Stimulated activated CD8-positive, alpha-beta memory T cell treated with anti-CD3 and anti-CD28 coated beads, Interleukin-15, amount 100 ng/mL, for 24 hours (primary cell): ENCODE data around the gene CCDC15.

Experiments
- DNase-seq: peaks from one replicate; pipeline ENCODE4 v3.0.0-alpha.2; 2020; ENCODE audit warnings: low read depth

Gene CCDC15, protein sequence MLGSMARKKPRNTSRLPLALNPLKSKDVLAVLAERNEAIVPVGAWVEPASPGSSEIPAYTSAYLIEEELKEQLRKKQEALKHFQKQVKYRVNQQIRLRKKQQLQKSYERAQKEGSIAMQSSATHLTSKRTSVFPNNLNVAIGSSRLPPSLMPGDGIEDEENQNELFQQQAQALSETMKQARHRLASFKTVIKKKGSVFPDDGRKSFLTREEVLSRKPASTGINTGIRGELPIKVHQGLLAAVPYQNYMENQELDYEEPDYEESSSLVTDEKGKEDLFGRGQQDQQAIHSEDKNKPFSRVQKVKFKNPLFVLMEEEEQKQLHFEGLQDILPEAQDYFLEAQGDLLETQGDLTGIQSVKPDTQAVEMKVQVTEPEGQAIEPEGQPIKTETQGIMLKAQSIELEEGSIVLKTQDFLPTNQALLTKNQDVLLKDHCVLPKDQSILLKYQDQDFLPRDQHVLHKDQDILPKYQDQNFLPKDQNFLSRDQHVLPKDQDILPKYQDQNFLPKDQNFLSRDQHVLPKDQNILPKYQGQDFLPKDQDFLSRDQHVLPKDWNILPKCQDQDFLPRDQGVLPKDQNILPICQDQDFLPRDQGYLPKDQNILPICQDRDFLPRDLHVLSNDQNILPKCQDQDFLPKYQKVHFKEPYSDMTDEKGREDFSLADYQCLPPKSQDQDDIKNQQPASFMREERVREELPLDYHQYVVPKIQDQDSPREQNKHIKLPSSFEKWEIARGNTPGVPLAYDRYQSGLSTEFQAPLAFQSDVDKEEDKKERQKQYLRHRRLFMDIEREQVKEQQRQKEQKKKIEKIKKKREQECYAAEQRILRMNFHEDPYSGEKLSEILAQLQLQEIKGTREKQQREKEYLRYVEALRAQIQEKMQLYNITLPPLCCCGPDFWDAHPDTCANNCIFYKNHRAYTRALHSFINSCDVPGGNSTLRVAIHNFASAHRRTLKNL

DNA sequence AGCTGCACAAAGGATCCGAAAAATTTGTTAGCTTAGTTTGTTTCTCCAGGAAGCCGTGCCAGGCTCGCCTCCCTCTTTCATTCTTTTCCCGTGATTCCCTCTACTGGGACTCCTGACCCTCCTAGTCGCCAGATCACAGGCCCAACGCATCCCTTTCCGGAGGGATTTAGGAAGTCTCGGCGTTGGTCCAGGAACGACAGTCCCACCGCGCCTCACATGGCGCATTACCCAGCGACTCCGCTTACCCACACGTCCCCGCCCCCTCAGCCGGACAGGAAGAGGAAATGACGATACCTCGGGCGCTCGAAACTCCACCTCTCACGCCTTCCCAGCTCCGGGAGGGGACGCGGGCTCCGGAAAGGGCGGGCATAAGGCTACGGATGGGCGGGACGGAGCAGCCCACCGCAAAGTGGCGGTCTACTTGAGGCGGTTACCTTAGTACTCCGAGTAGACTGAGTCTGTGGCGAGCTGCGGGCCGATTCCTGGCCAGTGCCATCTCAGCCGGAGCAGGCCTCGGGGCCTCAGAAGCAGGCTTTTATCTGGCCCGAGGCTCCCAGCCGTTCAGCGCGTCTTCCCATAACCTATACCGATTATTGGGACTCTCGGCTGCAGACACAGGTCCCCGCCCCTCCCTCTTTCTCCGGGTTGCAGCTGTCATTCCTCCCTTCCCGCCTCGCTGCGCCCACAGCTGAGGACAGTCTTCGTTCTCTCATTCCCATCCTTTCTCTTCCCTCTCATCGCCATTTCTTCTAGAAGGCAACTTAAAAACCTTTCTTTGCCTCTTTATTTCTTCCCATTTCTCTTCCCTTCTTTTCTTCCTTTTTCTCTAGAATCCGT lies at the start of gene CCDC15:
TSS of gene CCDC15 (plus strand) at position 450 of the 837 bp plus-strand sequence. CDS start 531 bp downstream, outside the sequence.
- DNase-seq = peak; percentile 85

DNA sequence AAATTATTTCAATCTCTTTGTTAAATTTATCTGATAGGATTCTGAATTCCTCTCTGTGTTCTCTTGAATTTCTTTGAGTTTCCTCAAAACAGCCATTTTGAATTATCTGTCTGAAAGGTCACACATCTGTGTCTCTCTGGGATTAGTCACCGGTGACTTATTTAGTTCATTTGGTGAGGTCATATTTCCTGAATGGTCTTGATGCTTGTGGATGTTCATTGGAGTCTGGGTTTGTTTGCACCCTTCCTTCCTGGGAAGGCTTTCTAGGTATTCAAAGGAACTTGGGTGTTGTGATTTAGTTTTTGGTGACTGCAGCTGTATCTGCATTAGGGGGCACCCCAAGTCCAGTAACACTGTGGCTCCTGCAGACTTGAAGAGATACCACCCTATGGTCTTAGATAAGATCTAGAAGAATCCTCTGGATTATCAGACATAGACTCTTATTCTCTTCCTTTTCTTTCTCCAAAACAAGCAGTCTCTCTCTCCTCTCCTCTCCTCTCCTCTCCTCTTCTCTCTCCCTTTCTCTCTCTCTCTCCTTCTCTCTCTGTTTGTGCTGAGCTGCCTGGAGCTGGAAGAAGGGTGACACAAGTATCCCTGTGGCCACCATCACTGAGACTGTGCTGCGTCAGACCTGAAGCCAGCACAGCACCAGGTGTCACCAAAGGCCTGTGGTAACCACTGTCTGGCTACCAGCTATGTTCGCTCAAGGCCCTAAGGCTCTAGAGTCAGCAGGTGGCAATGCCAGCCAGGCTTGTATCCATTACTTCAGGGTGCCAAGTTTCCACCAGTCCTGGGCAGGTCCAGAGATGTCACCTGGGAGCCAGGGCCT lies 38.2 kb upstream of the CCDC15 start:
- DNase-seq = no peak

DNA sequence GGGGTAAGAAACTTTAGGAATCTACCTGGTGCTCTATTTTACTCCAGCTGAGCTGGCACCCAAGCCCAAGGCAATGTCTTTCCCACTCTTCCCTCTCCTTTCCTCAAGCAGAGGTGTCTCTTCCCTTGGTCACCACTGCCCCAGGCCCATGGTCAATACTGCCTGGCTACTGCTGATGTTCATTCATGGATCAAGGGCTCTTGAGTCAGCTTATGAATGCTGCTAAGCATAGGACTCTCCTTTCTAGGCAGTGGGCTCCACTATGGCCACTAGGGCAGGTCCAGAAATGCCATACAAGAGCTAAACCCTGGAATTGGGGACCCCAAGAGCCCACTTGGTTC lies 37.7 kb upstream of the CCDC15 start:
- no peak for DNase-seq

DNA sequence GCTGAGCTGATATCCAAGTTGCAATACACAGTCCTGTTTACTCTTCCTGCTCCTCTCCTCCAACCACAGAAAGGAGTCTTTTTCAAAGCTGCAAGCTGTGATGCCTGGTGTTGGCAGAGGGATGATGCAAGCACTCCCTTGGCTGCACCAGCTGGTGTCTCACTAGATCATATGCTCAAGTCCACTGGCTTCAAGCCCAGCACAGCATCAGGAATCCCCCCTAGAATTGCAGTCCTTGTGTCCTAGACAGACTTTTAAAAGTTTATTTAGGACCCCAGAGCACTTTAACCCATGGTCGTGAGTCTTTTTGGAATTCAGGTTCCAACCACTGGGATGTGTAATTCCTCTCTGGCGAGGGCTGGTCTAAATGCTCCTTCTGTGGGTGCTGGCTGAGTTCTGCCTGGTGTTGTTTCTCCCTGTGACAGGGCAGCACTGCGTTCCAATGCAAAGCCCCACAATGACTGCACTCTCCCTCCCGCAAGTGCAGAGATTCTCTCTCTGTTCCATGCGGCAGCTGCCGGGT lies 36.8 kb upstream of the CCDC15 start:
- DNase-seq = no peak

DNA sequence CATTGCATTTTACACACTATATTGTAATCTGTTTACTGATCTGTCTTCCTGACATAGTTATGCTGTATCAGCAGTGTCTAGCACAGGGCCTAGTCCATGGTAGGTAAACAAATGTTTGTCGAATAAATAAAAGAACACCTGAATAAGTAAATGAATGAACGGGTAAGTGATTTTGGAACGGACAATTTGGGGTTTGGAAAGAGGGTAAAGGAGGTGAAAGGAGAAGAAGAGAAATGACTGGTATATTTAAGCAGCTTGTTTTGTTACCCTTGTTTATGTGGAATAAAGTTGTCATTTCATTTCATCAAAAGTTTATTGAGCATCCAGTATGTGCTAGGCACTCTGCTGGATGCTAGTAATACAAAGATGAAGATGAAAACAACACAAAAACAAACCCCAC lies 35.1 kb upstream of the CCDC15 start, which contains the start of gene HEPN1:
TSS of gene HEPN1 (plus strand) at position 301 of the 400 bp plus-strand sequence.
- no peak for DNase-seq

DNA sequence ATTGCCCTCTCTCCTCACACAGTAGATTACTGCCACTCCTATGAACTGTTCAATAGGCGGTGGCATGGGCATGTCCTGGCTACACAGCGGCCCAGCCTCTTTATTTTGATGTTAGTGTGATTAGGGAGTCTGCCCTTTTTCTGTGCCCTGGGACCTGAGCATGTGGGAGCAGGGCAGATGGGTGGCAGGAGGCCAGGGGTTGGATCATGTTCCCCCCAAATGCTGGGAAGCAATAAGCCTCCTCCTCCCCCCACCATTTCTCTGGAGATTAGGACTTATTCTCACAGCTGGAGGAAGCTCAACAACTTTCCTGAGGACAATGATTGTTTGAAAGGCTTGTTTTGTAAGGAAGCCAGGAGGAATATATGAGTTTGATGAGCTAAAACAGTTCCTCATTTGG lies 34.1 kb upstream of the CCDC15 start:
- DNase-seq = no peak

DNA sequence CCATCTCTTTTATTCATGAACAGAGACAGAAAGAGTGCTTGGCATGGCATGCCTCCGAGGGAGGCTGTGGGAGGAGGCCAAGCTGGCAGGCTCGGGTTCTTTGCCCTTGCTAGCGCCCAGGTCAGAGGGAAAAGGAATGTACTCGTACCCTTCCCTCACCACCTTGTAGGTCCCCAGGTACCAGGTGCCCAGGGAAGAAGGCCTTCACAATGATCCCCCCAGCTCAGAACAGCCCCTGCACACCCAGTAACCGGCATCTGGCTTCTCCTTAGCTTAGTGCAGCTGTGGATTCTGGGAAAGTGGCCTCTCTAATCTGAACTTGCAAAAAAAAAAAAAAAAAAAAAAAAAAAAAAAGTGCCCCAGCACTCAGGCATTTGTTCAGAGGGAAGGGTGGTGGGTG lies 33.6 kb upstream of the CCDC15 start:
- no peak for DNase-seq

DNA sequence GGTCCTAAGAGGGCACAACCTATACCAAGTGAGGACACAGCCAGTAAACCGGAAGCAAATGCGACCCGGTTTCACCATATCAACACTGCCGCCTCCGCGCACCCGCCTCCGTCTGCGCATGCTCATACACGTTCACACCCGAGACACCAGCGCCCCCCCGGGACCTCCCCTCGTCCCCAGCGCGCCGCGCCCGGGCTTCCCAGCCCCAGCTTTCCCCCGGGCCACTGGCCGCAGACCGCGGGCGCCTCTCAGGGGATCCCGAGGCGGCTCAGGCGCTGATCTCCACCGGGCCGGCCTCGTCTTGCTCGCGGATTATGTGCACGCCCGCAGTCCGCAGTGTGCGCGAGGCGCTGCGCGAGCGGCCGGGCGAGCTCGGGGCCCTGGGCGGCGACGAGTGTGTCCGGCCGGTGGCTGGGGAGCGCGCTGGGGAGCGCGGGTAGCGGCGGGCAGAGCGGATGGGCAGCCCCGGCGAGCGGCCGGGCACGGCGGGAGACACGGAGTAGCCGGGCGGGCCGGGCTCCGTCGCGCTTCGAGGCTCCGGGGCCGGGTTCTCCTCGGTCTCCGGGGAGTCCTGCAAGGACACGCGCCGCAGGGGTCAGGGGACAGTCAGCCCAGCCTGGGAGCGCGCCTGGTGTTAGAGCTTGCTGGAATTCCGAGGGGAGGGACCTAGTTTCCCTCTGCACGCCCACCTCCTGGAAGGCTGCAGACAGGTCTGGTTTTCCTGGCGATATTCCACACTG lies 33.0 kb upstream of the CCDC15 start:
- DNase-seq = peak; percentile 46

DNA sequence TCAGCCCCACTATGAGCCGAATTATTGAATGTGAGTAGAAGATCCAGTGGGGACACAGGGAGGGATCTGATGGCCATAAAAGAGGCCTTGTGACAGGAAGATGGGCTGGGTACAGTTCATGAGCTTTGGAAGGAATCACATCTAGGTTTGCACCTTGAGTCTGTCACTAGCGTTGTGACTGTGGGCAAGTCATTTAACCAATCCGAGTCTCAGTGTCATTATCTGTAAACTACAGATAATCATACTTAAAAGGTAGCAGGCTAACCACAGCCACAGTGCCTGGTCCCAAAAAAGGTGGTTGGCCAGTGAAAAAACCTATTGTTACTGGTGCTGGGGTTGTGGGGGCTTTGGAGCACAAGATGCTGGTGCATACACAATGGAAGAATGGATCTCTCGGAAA lies 31.2 kb upstream of the CCDC15 start:
- no peak for DNase-seq

DNA sequence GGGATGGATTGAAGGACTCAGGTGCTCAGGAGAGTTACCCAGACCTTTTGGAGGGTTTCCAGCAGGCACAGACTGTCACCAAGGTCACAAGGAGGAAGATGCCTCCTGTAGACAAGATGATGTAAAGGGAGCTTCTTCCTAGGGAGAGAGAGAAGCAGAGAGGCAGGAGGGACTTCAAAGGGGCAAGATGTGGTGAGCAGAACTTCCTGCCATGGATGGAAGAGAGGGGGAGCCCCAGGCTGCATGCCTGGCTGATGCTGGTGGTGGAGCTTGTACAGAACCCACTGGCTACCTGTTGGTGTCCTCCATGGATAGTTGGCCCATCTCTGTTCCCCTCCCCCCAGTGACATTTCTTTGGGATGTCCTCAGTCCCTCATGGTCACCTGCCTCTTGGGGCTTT lies 30.7 kb upstream of the CCDC15 start:
- DNase-seq = no peak

DNA sequence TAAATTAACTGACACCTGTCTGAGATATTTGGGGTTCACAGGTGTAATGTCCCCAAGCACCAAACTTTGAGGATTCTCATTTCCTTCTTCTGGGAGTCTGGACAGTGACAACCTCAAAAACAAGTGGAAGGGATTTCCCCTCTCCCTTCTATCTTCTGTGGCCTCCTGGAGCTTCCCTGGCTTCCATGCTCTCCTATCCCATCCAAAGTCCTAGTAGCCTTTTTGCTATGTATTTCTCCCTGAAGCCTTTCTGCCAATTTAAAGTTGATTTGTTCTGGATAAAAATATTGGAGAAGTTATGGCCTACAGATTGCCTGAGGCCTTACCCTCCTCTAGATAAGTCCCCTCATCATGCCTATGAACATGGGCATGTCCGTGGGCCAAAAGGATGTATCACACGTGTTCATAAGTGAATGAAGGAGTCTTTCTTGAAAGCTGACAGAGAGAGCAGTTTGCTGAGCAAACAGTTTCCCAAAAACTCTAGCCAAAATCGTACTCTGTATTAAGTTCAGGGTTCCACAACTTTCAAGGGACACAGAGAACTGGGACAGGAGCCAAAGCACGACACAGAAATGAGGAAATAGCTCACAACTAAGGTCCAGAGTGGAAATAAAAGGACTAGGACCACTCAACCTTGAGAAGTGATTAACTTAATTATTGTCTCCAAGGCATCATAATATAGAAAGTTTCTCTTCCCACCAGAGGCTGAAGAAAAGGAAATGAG lies 24.9 kb upstream of the CCDC15 start:
- DNase-seq = no peak

DNA sequence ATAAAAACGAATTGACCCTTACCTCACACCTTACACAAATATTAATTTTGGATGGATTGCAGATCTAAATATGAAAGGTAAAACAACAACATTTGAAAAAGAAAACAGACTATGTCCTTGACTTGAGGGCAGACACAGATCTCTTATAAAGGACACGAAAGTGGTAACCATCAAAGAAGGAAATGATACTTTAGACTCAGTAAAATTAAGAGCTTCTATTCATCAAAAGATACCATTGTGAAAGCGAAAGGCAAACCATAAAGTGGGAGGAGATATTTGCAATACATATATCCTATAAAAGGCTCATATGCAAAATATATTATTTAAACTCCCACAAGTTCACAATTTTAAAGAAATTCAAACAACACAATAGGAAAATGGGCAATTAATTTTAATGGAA lies 23.2 kb upstream of the CCDC15 start:
- no peak for DNase-seq

DNA sequence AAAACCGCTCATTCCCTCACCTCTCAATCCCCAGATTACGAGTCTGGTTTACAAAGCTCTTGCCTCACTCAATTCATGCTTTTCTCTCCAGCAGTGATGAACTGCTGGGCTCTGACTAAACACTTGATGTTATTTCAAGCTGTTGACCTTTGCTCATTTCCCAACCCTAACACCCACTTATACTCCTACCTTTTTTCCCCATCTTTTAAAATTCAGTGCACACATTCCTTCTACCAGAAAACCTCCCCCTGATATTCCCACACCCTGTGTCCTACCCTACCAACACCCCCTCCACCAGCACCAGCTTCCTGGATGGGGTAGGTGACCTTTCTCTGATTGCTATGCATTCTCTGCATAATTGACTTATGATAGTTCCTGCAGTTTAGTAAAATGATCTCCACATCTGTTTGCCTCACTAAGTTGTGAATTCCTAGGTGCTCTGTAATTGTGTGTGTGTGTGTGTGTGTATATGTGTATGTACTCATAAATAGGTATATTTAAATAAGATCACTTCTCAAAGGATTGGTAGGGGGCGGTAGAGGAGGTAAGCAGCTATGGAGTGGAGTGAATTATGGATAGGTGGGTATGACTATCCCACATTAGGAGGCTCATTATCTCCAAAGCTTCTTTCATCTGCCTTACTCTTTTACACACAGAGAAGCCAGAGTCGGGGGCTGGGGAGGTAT lies 19.0 kb upstream of the CCDC15 start:
- DNase-seq = no peak

DNA sequence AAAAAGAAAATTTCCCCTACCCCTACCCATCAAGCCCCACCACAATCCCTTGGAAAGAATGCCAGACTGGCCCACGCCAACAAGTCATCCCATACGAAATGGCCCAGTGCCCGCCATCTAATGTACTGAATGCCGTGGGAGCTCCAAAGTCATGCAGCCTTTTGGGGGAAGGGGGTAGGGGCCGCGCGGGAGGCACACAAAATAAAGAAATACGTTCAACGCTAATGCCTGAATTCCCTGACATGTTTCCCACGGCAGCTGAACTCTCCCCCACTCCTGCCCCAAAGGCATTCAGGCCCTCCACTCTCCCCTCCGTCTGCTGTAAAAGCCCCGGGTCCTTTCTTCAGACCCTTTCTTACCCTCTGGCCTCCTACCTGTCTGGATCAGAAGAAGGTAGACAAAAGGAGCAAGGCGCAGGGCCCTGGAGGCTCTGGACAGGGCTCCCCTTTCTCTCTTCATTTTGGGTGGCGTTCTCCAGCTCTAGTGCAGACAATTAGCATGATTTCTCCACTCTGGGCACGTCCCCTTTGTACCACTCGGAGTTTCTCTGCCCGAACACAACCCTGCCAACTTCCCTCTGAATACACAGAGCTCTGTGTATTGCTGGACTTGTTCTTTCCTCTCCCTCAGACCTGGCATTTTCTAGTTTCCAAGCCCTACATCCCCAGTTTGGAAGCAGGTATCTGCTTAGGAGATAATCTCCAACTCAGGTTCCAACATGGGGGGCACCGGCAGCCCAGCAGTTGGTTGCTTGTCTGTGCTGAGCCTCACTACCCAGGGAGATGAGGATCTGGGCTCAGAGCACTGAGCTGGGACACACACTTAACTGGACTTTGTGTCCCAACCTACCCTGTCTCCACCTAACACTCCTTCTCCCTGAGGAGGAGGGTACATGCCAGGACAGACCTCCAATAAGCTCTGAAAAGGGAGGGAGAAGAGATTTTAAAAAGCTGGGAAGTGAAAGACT lies 18.2 kb upstream of the CCDC15 start, which contains the start of gene HEPACAM:
TSS of gene HEPACAM (minus strand) at position 500 of the 967 bp plus-strand sequence. CDS start at position 459, 41 bp downstream.
- DNase-seq = no peak

DNA sequence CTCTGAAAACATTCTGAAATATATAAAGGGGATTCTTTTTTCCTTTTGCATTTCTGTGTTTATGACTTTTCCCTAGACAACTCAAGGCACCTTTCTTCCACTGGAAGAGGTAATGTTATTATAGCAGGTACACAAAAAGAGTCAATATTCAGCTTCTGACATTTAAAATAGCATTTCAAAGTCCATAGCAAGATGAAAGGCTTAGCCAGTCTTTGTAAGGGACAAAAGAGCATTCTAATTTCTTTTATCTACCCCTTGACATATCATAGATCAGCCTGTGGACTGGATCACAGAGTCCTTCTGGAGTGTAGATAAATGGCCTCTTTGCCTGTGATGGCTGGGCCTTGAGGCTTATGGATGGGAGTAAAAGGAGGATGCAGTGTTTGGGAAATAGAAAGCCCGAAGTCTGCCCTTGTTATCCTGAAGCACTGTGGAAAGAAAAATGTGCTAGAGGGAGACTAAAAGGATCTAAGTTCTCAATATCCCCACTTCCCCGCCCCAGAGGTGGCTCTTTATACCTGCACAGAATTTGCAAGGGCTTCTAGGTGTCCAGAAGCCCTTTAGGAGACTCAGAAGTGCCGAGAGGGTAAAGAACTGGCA lies 16.6 kb upstream of the CCDC15 start:
- DNase-seq = no peak

DNA sequence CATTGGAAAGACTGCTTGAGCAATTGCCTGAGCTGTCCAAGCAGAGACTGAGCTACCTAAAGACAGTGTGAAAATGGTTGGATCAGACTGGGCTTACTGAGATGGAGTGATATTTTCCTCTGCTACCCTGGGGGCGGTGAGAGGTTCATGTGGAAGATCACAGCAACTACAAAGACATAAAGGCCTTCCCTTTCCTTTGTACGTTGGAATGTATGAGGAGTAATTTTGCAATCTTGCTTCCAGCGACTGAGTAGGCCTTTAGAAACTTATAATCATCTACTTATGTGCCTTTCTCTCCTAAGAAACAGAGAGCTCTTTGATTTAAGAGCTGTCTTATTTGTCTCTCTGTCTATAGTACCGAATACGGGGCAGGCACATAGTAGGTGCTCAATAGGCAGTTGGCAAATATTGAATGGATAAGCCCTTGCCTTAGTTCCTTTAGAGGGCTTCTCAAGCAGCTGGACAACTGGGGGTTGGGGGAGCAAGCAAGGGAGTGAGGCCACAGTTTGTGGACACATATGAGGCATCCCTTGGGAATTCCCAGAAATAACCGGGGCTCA lies 15.7 kb upstream of the CCDC15 start:
- DNase-seq = no peak

DNA sequence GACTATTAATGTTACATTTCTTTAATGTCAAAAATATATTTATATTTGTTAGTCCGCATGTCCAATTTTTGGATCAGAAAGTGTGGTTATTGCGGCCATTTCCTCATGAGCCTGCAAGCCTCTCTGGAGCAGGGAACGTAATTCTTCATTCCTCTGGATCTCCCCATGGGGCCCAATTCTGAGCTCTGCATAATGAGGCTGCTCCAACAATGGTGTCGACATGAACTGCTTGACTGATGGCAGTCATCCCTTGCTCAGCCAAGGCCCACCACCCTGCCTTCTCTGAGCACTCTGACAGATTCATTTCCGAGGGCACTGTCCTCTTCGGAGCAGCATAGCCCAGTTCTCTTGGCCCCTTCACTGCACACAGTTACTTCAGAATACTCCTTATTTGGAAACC lies 15.0 kb upstream of the CCDC15 start:
- DNase-seq = no peak
